Measurements from ENCODE around the gene RBM47.

RBM47 gene

GRCh38 chr4:40629401-40630334 lies at the start of gene RBM47:
Gene RBM47 (minus strand): TSS chr4:40629864. CDS start chr4:40438893, 190,971 bp downstream.
- peak within 1 kb of the TSS; percentile 55 for H3K4me3 ChIP-seq (ENCODE audit: low read depth, low read length)
- ChIA-PET CTCF (no interaction called here), POLR2A (interaction anchor here (0.5 to 0.9 kb wide), 2 partner anchors 20 to 295 kb away, joined by 3 to 5 read pairs; no protein-coding TSS in a partner anchor)
- H3K4me1 ChIP-seq (ENCODE audit: control insufficient read depth, insufficient read depth, low read length): peaks cover 3% of the 10 kb centered on the region; the same call in 1 of the 2 replicates
- no peaks in the 10 kb centered on the region for H3K36me3 ChIP-seq (ENCODE audit: control insufficient read depth in 2 of 2, insufficient read depth in 1 of 2, low read length in 2 of 2)
- H3K27ac ChIP-seq (ENCODE audit: extremely low read depth, low read depth, low read length): peak within 1 kb of the TSS; percentile 86
- no peaks in the 10 kb centered on the region for H3K9me3 ChIP-seq (ENCODE audit: control insufficient read depth, insufficient read depth, low read depth, low read length)
- TF ChIP-seq ZNF223 (tag by site-specific recombination; IDR thresholded peaks at IDR 0.05) (no peak), ZFP3 (tag by site-specific recombination; IDR thresholded peaks at IDR 0.05; ENCODE audit: low read depth) (no peak), ZNF791 (tag by site-specific recombination; IDR thresholded peaks at IDR 0.05) (no peak), ZBTB11 (tag by site-specific recombination; conservative IDR thresholded peaks at IDR 0.05; ENCODE audit: low read depth) (0 out of 2 replicates have a peak, but pooled peaks have one; percentile 16), ZBTB17 (tag by site-specific recombination; IDR thresholded peaks at IDR 0.05) (peak; percentile 38; the same call in 1 of the 2 replicates), ZNF776 (tag by site-specific recombination; IDR thresholded peaks at IDR 0.05; ENCODE audit: borderline replicate concordance) (no peak), ZNF138 (tag by site-specific recombination; IDR thresholded peaks at IDR 0.05; ENCODE audit: borderline replicate concordance) (no peak), TSHZ1 (tag by site-specific recombination; IDR thresholded peaks at IDR 0.05; ENCODE audit: borderline replicate concordance) (no peak), ZNF639 (tag by site-specific recombination; IDR thresholded peaks at IDR 0.05) (no peak), ZNF354C (tag by site-specific recombination; IDR thresholded peaks at IDR 0.05; ENCODE audit: borderline replicate concordance, low read depth) (no peak), ZNF658 (tag by site-specific recombination; IDR thresholded peaks at IDR 0.05) (no peak), ZNF366 (tag by site-specific recombination; conservative IDR thresholded peaks at IDR 0.05) (peak; percentile 65; the same call in 1 of the 2 replicates), SP7 (tag by site-specific recombination; IDR thresholded peaks at IDR 0.05) (peak; percentile 27; the same call in 1 of the 2 replicates), ZNF701 (tag by site-specific recombination; IDR thresholded peaks at IDR 0.05) (no peak), ZNF274 (IDR thresholded peaks at IDR 0.05; ENCODE audit: low read length) (no peak), ZNF274 (tag by site-specific recombination; IDR thresholded peaks at IDR 0.05; ENCODE audit: borderline replicate concordance) (no peak), ZNF10 (tag by site-specific recombination; IDR thresholded peaks at IDR 0.05) (no peak), SP3 (tag by site-specific recombination; IDR thresholded peaks at IDR 0.05) (peak; percentile 62), ZNF654 (tag by site-specific recombination; IDR thresholded peaks at IDR 0.05; ENCODE audit: low read depth) (no peak), ZNF248 (tag by site-specific recombination; IDR thresholded peaks at IDR 0.05) (no peak), PBX3 (CRISPR knock-in tag; IDR thresholded peaks at IDR 0.05) (no peak), ZNF19 (tag by site-specific recombination; IDR thresholded peaks at IDR 0.05; ENCODE audit: low read depth) (no peak), MZF1 (tag by site-specific recombination; IDR thresholded peaks at IDR 0.05; ENCODE audit: borderline replicate concordance) (no peak), ZBTB49 (tag by site-specific recombination; IDR thresholded peaks at IDR 0.05; ENCODE audit: low read depth) (no peak), ZNF214 (tag by site-specific recombination; IDR thresholded peaks at IDR 0.05; ENCODE audit: borderline replicate concordance) (no peak)
